Neural cell (in vitro differentiated cells): ENCODE results near the gene SNX20. TPM values are rescaled to one million over a fixed set of nuclear protein-coding genes. Genes with fewer than 3 reads are reported as not detected.

ENCODE experiments used
- H2AFZ ChIP-seq: fragments of 200-600, 300-800 bp; sonication (generic), shearing (Covaris generic); 2 replicates; pipeline ENCODE4 v1.6.0; 2014; ENCODE audit warnings: low read depth, mild to moderate bottlenecking, antibody characterized with exemption, low read length, moderate library complexity
- H3F3A ChIP-seq: fragments of 200-600 bp; shearing (Covaris generic); 2 replicates; pipeline ENCODE4 v1.6.1; 2016; ENCODE audit warnings: mild to moderate bottlenecking, moderate library complexity, mixed read lengths, antibody characterized with exemption, low read length; ENCODE audit not compliant: insufficient read depth, poor library complexity, severe bottlenecking
- H3K27ac ChIP-seq: fragments of 200-600, 300-800 bp; sonication (generic), shearing (Covaris generic); 2 replicates; pipeline ENCODE4 v1.5.1; 2014; ENCODE audit warnings: mild to moderate bottlenecking, low read length, moderate library complexity
- H3K27me3 ChIP-seq: fragments of 300-800, 200-600 bp; sonication (generic), shearing (Covaris generic); 2 replicates; pipeline ENCODE4 v1.6.0; 2014; ENCODE audit warnings: mild to moderate bottlenecking, low read depth, low read length, moderate library complexity; ENCODE audit not compliant: insufficient read depth
- H3K36me3 ChIP-seq: fragments of 300-800, 200-600 bp; sonication (generic), shearing (Covaris generic); 2 replicates; pipeline ENCODE4 v1.5.1; 2014; ENCODE audit warnings: mild to moderate bottlenecking, antibody characterized with exemption, low read length, moderate library complexity; ENCODE audit not compliant: insufficient read depth
- H3K4me2 ChIP-seq: fragments of 300-800, 200-600 bp; sonication (generic), shearing (Covaris generic); 2 replicates; pipeline ENCODE4 v1.6.0; 2014; ENCODE audit warnings: mild to moderate bottlenecking, low read length
- H3K4me3 ChIP-seq: fragments of 300-800, 200-600 bp; sonication (generic), shearing (Covaris generic); 2 replicates; pipeline ENCODE4 v1.5.1; 2014; ENCODE audit warnings: mild to moderate bottlenecking, low read length, moderate library complexity
- H3K79me2 ChIP-seq: fragments of 200-600 bp; shearing (Covaris generic); replicated peaks from 2 replicates; pipeline ENCODE4 v1.6.0; 2014; ENCODE audit warnings: mild to moderate bottlenecking, low read length, moderate library complexity; ENCODE audit not compliant: insufficient read depth
- H3K9ac ChIP-seq: fragments of 300-800, 200-600 bp; sonication (generic), shearing (Covaris generic); 2 replicates; pipeline ENCODE4 v1.6.1; 2016; ENCODE audit warnings: mild to moderate bottlenecking, low read length, mixed read lengths
- H3K9me2 ChIP-seq: fragments of 200-600 bp; shearing (Covaris generic); 2 replicates; pipeline ENCODE4 v1.6.1; 2016; ENCODE audit warnings: mild to moderate bottlenecking, low read length, mixed read lengths; ENCODE audit not compliant: insufficient read depth
- H3K9me3 ChIP-seq: fragments of 200-600, 300-800 bp; sonication (generic), shearing (Covaris generic); 2 replicates; pipeline ENCODE4 v1.6.1; 2016; ENCODE audit warnings: mild to moderate bottlenecking, mixed run types, low read length, moderate library complexity, mixed read lengths
- H4K20me1 ChIP-seq: fragments of 200-600 bp; shearing (Covaris generic); 2 replicates; pipeline ENCODE4 v1.6.1; 2016; ENCODE audit warnings: mild to moderate bottlenecking, mixed run types; ENCODE audit not compliant: insufficient read depth
- EP300 ChIP-seq: fragments of 450-650 bp; conservative IDR thresholded peaks from 2 replicates; pipeline ENCODE4 v1.6.1; 2014; ENCODE audit warnings: antibody characterized with exemption, mild to moderate bottlenecking, moderate library complexity; ENCODE audit not compliant: poor library complexity, severe bottlenecking
- EZH2 ChIP-seq: fragments of 200-600, 300-800 bp; shearing (Covaris generic), sonication (generic); IDR thresholded peaks from 2 replicates; pipeline ENCODE4 v1.6.1; 2014; ENCODE audit warnings: antibody characterized with exemption, low read length, borderline replicate concordance, mild to moderate bottlenecking; ENCODE audit not compliant: insufficient read depth, poor library complexity, severe bottlenecking
- MXI1 ChIP-seq: fragments of 450-650 bp; conservative IDR thresholded peaks from 2 replicates; pipeline ENCODE4 v1.6.1; 2014; ENCODE audit warnings: antibody characterized with exemption, mild to moderate bottlenecking; ENCODE audit not compliant: poor library complexity, severe bottlenecking
- POLR2AphosphoS5 ChIP-seq: IDR thresholded peaks from 2 replicates; pipeline ENCODE4 v1.6.1; 2012
- RAD21 ChIP-seq: fragments of 450-650 bp; conservative IDR thresholded peaks from 2 replicates; pipeline ENCODE4 v1.6.1; 2014; ENCODE audit warnings: antibody characterized with exemption, mild to moderate bottlenecking, moderate library complexity
- SMC3 ChIP-seq: fragments of 450-650 bp; conservative IDR thresholded peaks from 2 replicates; pipeline ENCODE4 v1.6.1; 2014; ENCODE audit warnings: antibody characterized with exemption, mild to moderate bottlenecking, moderate library complexity; ENCODE audit not compliant: poor library complexity
- TAF1 ChIP-seq: IDR thresholded peaks from 2 replicates; pipeline ENCODE4 v1.6.1; 2012; ENCODE audit warnings: low read depth
- polyA plus RNA-seq: library from polyadenylated mRNA; depleted of rRNA; stranded (reverse); fragments of >200 nt; gene quantifications from 2 replicates; pipeline ENCODE4 v1.2.3, GENCODE V29; 2014
- TF ChIP-seq, protein P1 (sequence below): IDR thresholded peaks from 2 replicates; pipeline ENCODE4 v1.6.1; 2012; ENCODE audit warnings: borderline replicate concordance
- TF ChIP-seq, protein P2 (sequence below): fragments of 450-650 bp; IDR thresholded peaks from 2 replicates; pipeline ENCODE4 v1.5.1; 2014; ENCODE audit warnings: antibody characterized with exemption, mild to moderate bottlenecking, moderate library complexity; ENCODE audit not compliant: poor library complexity, severe bottlenecking

SNX20 gene
- polyA plus RNA-seq, 1 donor from 2014 or later, result not detected

GRCh38 chr16:50675686-50676610 lies 5.2 kb downstream of the SNX20 start:
- H3K4me3 ChIP-seq, result no peak overlapping the region
- no peaks in the 10 kb centered on the region for H3F3A ChIP-seq
- no peak overlapping the region for H3K27ac ChIP-seq
- H3K27me3 ChIP-seq, result no peaks in the 10 kb centered on the region
- no peaks in the 10 kb centered on the region for H3K36me3 ChIP-seq
- no peaks in the 10 kb centered on the region for H4K20me1 ChIP-seq
- no peak overlapping the region for H3K4me2 ChIP-seq
- no peak overlapping the region for H3K9ac ChIP-seq
- peaks cover 3% of the 10 kb centered on the region for H3K9me3 ChIP-seq
- H2AFZ ChIP-seq, result no peak overlapping the region
- no peaks in the 10 kb centered on the region for H3K9me2 ChIP-seq
- no peaks in the 10 kb centered on the region for H3K79me2 ChIP-seq
- TF ChIP-seq TAF1 (no peak), RAD21 (no peak), EP300 (no peak), POLR2AphosphoS5 (no peak), EZH2 (no peak), SMC3 (no peak)
- TF ChIP-seq, protein P1, sequence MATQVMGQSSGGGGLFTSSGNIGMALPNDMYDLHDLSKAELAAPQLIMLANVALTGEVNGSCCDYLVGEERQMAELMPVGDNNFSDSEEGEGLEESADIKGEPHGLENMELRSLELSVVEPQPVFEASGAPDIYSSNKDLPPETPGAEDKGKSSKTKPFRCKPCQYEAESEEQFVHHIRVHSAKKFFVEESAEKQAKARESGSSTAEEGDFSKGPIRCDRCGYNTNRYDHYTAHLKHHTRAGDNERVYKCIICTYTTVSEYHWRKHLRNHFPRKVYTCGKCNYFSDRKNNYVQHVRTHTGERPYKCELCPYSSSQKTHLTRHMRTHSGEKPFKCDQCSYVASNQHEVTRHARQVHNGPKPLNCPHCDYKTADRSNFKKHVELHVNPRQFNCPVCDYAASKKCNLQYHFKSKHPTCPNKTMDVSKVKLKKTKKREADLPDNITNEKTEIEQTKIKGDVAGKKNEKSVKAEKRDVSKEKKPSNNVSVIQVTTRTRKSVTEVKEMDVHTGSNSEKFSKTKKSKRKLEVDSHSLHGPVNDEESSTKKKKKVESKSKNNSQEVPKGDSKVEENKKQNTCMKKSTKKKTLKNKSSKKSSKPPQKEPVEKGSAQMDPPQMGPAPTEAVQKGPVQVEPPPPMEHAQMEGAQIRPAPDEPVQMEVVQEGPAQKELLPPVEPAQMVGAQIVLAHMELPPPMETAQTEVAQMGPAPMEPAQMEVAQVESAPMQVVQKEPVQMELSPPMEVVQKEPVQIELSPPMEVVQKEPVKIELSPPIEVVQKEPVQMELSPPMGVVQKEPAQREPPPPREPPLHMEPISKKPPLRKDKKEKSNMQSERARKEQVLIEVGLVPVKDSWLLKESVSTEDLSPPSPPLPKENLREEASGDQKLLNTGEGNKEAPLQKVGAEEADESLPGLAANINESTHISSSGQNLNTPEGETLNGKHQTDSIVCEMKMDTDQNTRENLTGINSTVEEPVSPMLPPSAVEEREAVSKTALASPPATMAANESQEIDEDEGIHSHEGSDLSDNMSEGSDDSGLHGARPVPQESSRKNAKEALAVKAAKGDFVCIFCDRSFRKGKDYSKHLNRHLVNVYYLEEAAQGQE, result no peak

DNA sequence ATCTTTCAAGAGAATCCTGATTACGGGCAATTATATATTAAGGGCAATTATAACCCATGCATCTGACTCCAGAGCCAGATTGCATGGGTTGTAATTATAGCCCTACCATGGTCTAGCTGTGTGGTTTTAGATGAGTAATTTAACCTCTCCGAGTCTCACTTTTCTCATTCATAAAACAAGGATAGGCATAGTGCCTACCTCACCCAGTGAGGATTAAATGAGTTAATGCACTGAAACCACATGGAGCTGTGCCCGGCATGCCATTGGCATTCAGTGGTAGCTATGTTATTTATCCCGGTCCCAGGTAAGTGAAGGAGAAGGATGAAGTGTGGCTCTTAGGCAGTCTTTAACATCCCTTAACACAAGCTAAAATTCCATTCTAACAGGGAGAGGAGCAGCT lies 6.3 kb downstream of the SNX20 start:
- Histone ChIP-seq H3K27me3 (no peaks in the 10 kb centered on the region), H3K27ac (no peak overlapping the region), H2AFZ (no peak overlapping the region), H4K20me1 (no peaks in the 10 kb centered on the region), H3K4me2 (no peak overlapping the region), H3K79me2 (no peaks in the 10 kb centered on the region), H3K9ac (no peak overlapping the region), H3K4me3 (no peak overlapping the region), H3F3A (no peaks in the 10 kb centered on the region), H3K36me3 (no peaks in the 10 kb centered on the region), H3K9me2 (no peaks in the 10 kb centered on the region), H3K9me3 (peaks cover 3% of the 10 kb centered on the region)
- TF ChIP-seq POLR2AphosphoS5, result no peak
- TF ChIP-seq TAF1, result no peak
- TF ChIP-seq, protein P2, sequence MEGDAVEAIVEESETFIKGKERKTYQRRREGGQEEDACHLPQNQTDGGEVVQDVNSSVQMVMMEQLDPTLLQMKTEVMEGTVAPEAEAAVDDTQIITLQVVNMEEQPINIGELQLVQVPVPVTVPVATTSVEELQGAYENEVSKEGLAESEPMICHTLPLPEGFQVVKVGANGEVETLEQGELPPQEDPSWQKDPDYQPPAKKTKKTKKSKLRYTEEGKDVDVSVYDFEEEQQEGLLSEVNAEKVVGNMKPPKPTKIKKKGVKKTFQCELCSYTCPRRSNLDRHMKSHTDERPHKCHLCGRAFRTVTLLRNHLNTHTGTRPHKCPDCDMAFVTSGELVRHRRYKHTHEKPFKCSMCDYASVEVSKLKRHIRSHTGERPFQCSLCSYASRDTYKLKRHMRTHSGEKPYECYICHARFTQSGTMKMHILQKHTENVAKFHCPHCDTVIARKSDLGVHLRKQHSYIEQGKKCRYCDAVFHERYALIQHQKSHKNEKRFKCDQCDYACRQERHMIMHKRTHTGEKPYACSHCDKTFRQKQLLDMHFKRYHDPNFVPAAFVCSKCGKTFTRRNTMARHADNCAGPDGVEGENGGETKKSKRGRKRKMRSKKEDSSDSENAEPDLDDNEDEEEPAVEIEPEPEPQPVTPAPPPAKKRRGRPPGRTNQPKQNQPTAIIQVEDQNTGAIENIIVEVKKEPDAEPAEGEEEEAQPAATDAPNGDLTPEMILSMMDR, result no peak
- TF ChIP-seq SMC3, result no peak
- no peak for TF ChIP-seq EZH2
- TF ChIP-seq MXI1, result no peak
- TF ChIP-seq, protein P1, result no peak
- no peak for TF ChIP-seq EP300
- TF ChIP-seq RAD21, result no peak
